GM18520 (cell line): ENCODE data around the gene CPNE9.

ENCODE experiments used
- ATAC-seq: cut with Tn5 transposase; IDR thresholded peaks from one replicate; pipeline ENCODE4 v1.9.1; 2021; ENCODE audit not compliant: unreplicated experiment

Gene CPNE9

DNA sequence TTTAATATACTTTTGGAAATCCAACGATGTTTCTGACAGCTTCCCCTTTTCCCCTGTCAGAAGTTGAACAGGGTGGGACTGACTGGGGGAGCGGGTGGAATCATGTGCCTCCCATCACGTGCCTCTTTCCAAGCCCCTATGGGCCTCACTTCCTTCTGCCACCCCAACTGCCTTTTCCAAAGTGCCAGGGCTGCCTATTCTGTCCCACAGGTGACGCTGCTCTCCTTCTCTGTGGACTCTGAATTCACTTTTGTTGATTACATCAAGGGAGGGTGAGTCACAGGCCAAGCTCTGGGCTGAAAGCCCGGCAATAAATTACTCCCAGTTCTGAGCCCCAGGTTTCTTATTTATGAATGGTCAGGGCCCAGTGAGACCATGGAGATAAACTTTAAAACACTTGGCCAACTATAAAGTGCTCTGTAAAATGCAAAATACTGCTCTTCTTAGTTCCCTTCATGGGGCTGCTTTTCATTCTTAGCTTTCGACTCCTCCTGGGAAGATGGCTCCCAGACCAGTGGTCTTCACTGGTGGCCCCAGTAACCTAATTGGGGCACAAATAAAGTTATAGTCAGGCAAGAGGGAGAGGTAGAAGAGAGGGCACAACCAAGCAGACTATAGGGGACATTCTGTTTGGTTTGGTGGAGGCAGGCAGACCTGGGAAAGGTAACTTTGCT lies 12.3 kb downstream of the CPNE9 start:
- ATAC-seq, result no peak

DNA sequence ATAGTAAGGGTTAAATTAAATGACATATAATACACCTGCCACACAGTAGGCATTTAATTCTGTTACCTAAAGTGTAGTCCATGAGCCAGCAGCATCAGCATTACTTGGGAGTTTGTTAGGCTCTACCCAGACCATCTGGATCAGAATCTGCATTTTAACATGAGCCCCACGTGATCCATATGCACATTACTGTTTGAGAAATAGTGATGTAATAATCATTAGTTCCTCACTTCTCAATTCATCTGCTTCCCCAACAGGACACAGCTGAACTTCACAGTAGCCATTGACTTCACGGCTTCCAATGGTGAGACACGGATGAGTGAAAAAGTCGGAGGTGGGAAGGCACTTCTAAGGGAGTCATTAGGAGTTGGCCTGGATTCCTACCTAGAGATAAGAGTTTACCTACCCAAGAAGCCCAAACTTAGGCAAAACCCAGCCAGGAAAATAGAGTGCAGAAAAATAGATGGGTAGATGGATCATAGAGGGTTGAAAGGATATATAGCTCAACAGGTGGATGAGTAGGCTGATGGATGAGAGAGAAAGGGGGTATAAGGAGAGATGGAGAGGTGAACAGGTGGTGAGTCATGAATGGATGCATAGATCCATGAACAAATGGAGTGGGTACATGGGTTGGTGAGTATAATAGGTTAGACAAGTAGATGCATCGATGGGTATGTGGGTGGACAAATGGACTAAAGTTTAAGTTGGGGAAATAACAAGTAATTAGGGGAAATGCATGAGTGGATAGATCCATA lies 13.3 kb downstream of the CPNE9 start:
- no peak for ATAC-seq

DNA sequence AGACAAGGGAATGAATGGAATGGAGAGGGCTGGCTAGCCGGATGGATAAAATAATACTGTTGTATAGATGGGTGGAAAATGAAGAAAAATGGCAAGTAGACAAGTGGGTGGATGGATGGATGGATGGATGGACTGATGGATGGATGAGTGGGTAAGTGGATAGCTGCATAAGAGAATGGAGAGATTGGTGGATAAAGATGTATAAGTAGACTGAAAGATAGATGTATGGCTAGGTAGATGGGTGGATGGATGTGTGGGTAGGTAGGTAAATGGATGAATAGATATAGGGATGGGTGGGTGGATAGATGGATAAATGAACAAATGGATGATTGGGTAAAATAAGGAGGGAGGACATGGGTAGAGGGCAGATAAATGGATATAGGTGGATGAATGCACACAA lies 13.9 kb downstream of the CPNE9 start:
- no peak for ATAC-seq

DNA sequence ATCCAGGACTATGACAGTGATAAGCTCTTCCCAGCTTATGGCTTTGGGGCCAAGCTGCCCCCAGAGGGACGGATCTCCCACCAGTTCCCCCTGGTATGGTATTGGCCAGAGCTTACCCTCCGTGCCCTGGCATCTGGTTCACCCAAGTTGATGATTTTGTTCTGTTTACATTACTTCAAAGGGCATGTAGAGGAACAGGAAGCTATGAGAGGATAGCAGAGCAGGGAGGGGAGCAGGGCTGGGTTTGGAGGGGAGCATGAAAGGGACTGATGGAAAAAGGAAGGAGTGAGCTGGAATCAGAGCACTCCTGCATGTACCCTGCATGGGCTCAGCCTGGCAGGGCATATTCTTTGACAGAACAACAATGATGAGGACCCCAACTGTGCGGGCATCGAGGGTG lies 14.5 kb downstream of the CPNE9 start:
- ATAC-seq, result no peak

DNA sequence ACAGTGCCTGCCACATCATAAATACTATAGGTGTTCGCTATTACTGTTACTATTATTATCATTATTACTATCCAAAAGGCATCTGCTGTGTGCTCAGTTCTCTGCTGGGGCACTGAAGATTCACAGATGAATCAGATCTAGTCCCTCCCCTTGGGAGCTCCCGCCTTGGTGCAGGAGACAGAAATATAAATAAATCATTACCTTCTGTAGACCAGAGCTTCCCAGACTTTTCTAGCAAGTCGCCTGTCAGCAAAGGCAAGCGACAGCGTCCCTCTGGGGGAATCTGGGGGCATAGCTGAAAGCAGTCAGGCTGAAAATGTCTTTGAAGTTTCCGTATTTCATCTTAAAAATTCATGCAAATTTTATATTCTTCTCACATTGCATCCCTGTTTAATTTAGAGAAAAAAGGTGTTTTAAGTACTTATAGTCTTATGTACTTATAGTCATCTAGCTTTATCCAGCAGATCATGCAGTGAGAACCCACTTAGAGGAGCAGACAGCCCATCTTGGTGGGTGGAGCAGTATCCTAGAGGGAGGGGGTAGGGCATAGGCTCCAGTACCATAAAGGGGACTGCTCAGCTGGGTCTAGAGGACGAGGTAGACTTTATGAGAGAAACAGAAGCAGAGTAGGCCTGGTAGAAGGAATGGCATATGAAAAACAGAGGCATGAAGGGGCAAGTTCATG lies 17.5 kb downstream of the CPNE9 start:
- ATAC-seq, result no peak

DNA sequence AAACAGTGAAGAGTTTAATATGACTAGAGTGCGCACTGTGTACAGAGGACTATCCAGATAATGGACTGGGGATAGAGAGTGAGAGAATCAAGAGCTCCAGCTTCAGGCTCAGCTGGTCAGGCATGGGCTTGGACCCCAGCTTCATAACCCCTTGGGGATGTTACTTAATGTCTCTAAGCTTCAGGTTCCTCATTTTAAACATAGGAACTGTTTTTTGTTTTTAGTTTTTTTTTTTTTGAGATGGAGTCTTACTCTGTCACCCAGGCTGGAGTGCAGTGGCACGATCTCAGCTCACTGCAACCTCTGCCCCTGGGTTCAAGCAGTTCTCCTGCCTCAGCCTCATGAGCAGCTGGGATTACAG lies 18.0 kb downstream of the CPNE9 start:
- no peak for ATAC-seq

DNA sequence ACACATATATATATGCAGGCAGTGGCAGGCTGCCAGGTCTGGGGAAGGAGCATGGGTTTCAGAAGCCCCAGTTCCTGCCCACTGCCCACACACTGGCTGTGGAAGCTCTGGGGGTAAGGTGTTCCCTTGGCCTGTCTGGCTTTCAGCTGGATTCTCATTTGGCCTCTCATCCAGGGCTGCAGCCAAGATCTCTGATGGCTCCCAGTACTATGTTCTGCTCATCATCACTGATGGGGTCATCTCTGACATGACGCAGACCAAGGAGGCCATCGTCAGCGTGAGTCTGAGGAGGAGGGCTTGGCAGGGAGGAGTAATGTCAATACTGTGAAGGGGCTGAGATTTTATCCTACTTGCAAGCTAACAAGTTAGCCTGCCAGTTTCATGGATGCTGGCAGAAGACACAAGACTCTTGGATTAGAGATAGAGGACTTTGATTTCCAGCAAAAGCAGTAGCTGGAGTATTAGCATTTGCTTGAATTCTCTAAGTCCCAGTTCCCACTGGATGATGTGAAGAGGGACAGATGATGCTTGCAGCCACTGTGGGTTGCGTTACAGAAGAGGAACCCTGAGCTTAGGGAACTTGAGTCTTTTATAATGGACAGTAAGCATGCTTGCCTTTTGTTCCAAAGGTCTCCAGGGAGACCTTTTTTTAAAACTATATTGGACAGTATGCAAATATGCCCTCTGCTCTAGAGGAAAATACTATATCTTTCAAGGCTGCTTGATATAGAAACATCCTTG lies 22.3 kb downstream of the CPNE9 start:
- no peak for ATAC-seq

DNA sequence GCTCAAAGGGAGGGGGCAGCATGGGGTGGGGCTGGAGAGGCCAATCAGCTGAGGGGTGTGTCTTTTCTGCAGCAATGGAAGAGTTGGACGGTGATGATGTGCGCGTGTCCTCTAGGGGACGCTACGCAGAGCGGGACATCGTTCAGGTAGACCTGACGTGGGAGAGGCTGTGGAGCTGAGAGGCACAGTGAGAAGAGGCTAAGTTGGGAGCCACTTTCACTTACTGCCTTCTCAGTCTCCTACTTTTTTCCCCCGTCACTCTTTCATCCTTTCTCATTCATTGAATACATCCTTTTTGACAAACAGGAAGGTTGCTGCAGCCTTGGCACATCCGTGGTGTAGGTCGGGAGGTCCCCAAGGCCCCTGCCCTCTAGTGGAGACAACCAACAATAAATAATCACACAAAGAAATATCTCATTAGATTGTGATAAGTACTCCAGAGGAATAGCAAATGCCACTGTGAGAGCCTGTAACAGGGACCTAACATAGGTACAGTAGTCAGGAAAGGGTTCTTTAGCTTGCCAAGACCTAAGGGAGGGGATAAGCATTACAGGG lies 23.5 kb downstream of the CPNE9 start:
- ATAC-seq, result no peak

DNA sequence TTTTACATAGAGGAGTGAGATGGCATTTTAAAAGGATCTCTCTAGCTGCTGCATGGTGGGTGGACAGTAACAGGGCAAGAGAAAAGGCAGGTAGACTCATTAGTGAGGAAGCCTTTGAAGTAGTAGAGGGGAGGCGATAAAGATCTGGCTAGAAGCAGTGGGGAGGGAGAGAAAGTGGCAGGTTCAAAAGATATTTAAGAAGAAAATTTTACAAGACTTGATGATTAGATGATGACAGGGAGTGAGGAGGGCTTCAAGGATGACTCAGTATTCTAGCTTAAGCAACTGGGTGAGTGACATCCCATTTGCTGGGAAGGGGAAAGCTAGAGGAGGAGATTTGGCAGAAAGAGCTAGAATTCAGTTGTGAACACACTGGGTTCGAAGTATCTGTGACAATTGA lies 24.1 kb downstream of the CPNE9 start:
- no peak for ATAC-seq

DNA sequence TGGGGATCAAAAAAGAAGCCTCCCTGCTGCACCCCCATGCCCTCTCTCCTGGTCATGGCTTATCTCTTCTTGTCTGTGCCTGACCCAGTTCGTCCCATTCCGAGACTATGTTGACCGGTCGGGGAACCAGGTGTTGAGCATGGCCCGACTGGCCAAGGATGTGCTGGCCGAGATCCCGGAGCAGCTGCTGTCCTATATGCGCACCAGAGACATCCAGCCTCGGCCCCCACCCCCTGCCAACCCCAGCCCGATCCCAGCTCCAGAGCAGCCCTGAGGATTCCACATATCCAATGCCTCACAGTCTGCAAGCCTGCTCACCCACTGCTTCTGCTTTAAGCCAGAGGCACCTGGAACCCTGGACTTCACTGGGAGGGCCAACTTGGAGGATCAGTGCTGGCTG lies 25.8 kb downstream of the CPNE9 start:
- no peak for ATAC-seq

DNA sequence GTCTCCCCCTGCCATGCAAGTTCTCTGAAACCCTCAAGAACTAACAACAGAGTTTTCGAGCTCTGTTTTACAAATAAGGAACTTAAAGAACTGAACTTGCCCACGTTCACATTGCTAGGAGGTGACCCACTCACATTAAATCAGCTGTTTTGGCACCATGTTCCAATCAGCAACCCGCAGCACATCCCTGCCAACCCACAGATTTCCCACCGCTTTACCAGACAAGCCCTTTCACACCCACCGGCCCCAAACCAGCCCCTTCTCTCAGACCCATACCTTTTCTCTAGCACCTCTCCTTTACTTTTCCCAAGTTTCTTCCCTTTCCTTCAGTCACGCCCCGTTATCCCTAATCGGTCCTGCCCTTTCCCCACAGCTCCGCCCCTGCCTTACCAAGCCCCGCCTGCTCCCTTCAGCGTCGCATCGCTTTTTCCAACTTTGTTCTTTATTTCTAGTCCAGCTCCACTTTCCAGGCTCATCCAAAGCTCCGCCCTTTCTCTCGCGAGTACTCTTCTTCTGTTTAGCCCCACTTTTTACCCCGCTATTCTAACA lies 27.1 kb downstream of the CPNE9 start:
- peak; percentile 23 for ATAC-seq

DNA sequence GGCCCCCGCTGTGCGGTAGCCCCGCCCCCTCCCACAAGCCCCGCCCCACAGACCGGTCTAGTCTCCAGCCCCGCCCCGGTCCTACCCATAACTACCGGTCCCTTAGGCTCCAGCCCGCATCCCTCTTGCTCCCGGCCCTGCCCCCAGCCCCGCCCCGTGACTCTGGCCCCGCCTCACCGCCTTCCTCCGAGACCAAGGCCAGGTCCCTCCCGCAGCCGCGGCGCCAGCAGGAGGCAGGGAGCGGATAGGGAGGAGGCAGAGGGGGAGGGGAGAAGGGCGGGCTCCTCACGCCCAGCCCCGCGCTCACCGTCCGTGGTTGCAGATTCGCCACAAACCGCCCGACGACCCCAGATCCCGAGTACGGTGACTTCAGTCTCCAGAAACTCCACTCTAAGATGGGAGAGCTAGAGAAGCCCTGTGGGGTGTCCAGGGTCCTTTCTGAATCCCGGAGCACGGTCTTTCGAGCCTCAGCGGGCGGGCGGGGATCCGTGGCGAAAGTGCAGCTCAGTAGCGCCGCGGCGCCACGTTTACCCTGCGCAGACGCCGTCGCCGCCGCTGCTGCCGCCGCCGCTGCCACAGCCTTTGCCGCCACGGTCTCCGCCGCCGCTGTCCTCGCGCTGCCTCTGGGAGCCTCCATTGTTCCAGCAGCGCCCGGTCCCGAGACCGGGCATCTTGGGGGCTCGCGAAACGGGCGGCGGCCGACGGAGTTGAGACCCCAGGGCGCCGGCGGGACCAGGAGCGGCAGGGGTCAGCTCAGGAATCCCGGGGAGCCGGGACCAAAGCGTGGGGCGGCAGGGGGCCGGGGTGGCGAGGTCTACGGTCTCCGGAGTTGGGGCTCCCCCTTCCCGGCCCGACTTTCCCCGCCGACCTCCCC lies 27.8 kb downstream of the CPNE9 start, which contains the start of gene BRPF1:
BRPF1 (plus strand) TSS at position 530 of the 874 bp plus-strand sequence. CDS start 2,406 bp downstream, outside the sequence.
- peak; percentile 74 for ATAC-seq

DNA sequence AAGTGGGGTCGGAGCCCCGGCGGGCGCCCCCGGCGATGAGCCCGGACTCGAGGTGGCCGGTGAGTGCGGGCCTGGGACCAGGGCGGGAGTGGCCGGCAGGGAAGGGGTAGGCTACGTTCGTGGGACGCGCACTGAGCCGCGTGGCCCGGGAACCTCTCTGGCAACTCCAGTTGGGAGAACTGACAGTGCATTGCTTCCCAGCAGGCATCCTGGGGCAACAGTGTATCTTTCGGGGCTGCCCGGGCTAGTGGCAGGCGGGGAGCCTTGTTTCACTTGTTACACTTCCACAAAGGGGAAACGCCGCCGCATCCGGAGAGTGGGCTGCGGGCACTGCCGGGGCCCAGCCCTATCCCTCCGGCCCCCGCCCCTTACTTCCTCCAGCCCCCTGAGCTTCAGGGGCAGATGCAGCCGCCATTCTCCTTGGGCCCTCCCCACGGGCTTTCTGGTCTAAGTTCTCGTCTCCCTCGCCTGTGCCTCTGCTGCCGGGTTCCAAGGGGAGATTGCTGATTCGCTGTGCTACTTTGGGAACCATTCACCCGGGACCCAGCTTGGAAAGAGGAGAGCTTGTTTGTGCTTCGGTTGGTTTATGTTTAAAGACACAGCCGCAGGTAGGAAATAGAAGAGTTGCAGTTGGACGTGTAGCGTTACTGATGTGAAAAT lies 28.6 kb downstream of the CPNE9 start:
- ATAC-seq, result no peak

DNA sequence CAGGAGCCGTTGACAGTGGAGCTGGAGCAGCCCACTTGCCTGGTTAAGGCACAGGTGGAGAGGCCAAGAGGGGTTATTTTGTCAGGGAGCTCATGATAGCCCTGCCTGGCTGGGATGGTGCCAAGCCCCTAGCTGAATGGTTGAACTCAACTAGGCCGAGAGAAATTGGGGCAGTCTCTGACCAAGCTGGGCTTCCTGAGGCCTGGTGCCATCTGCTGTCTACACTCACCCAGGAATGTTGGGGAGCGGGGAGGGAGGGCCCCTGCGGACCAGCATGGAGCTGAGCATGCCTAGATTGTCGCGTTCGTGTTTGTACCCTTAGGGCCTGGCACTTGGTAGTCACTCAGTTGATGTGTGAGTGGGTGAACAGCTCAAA lies 29.1 kb downstream of the CPNE9 start:
- ATAC-seq, result no peak

DNA sequence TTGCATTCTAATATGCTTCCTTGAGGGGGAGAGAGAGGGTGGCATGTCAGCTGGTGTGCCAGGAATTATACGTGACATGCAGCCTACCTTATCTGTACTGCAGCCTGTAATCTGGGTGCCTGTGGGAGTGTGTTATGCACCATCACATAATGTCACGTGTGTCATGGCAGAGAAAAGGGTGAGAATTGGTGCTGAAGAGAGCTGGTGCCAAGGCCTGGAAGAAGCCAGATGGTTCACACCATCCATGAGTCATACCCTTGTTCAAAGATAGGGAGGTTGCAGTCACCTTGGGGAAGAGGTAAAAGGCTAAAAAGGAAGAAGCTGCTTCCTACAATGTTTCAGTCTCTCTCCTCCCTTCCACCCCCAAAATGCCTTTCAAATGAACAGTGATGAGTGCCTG lies 33.2 kb downstream of the CPNE9 start:
- ATAC-seq, result no peak

DNA sequence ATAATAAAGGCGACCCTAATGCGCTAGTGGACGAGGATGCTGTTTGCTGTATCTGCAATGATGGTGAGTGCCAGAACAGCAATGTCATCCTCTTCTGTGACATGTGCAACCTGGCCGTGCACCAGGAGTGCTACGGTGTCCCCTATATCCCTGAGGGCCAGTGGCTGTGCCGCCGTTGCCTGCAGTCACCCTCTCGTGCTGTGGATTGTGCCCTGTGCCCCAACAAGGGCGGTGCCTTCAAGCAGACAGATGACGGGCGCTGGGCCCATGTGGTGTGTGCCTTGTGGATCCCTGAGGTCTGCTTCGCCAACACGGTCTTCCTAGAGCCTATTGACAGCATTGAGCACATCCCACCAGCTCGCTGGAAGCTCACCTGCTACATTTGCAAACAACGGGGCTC lies 35.5 kb downstream of the CPNE9 start:
- ATAC-seq, result no peak

DNA sequence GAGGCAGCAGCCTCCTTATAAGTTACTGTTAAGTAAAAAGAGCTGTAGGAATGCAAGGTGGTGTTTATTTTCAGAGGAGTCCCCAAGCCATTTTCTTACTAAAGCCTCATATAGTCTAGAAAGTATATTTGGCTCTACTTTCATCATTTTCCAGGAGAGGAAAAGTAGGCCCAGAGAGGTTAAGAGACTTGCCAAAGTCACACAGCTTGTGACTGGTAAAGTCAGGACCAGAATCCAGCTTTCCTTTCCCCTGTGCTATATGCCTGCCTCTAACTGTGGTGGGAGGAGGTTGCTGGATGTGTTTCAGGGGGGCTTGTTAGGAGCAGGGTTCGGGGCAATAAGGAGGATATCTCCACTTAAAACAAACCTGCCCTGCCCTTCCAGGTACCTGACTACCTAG lies 38.9 kb downstream of the CPNE9 start:
- no peak for ATAC-seq

DNA sequence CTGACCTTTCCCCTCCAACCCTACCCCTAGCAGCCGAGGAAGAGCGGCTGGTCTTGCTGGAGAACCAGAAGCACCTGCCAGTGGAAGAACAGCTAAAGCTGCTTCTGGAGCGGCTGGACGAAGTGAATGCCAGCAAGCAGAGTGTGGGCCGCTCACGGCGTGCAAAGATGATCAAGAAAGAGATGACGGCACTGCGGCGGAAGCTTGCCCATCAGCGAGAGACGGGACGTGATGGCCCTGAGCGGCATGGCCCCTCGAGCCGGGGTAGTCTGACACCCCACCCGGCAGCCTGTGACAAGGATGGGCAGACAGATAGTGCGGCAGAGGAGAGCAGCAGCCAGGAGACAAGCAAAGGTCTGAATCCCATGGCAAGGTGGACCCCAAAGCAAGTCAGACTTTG lies 39.9 kb downstream of the CPNE9 start:
- ATAC-seq, result no peak

DNA sequence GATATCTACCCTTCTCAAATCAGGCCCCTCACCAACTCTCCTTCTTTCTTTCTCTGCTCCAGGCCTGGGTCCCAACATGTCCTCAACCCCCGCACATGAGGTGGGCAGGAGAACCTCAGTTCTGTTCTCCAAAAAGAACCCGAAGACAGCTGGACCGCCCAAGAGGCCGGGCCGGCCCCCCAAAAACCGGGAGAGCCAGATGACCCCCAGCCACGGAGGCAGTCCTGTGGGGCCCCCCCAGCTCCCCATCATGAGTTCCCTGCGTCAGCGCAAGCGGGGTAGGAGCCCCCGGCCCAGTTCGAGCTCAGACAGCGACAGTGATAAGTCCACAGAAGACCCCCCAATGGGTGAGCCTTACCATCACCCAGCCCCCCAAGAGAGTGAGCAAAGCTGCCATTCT lies 40.5 kb downstream of the CPNE9 start:
- ATAC-seq, result no peak
